Glutamatergic neuron (in vitro differentiated cells): ENCODE data around the gene SIL1. TPM values are rescaled to one million over a fixed set of nuclear protein-coding genes. Genes with fewer than 3 reads are reported as not detected.

ENCODE experiments used
- DNase-seq: peaks from one replicate; pipeline ENCODE4 v3.0.0; 2022
- H3K27ac Mint-ChIP-seq: one replicate; pipeline ENCODE4 v1.8.0; 2020; ENCODE audit warnings: mild to moderate bottlenecking, mixed read lengths, inconsistent platforms; ENCODE audit not compliant: unreplicated experiment
- H3K27me3 Mint-ChIP-seq: one replicate; pipeline ENCODE4 v1.8.0; 2020; ENCODE audit warnings: mild to moderate bottlenecking, moderate library complexity, mixed read lengths, inconsistent platforms; ENCODE audit not compliant: unreplicated experiment
- H3K36me3 Mint-ChIP-seq: one replicate; pipeline ENCODE4 v1.8.0; 2020; ENCODE audit warnings: mild to moderate bottlenecking, mixed read lengths, inconsistent platforms; ENCODE audit not compliant: unreplicated experiment
- H3K4me1 Mint-ChIP-seq: one replicate; pipeline ENCODE4 v1.8.0; 2020; ENCODE audit warnings: mild to moderate bottlenecking, low read depth, mixed read lengths, inconsistent platforms; ENCODE audit not compliant: unreplicated experiment
- H3K4me3 Mint-ChIP-seq: one replicate; pipeline ENCODE4 v1.8.0; 2020; ENCODE audit warnings: mild to moderate bottlenecking, mixed read lengths, inconsistent platforms; ENCODE audit not compliant: unreplicated experiment
- H3K9me3 Mint-ChIP-seq: one replicate; pipeline ENCODE4 v1.8.0; 2020; ENCODE audit warnings: mild to moderate bottlenecking, moderate library complexity, mixed read lengths, inconsistent platforms; ENCODE audit not compliant: unreplicated experiment
- total RNA-seq: library from RNA; stranded (reverse); fragmentation: NEBNext Ultra II Directional; extraction: Animal tissue kit (Norgen Biotek cat#: 25700); gene quantifications from one replicate; pipeline ENCODE4 v1.2.1, GENCODE V29; 2021; ENCODE audit not compliant: unreplicated experiment
- TF ChIP-seq, protein P1 (sequence below): fragments of 200-600 bp; sonication (generic); IDR thresholded peaks from one replicate; pipeline ENCODE4 v1.5.0; 2021; ENCODE audit not compliant: partially characterized antibody, unreplicated experiment

SIL1 gene
- total RNA-seq, 1 donor from 2014 or later = 15.9 TPM

DNA sequence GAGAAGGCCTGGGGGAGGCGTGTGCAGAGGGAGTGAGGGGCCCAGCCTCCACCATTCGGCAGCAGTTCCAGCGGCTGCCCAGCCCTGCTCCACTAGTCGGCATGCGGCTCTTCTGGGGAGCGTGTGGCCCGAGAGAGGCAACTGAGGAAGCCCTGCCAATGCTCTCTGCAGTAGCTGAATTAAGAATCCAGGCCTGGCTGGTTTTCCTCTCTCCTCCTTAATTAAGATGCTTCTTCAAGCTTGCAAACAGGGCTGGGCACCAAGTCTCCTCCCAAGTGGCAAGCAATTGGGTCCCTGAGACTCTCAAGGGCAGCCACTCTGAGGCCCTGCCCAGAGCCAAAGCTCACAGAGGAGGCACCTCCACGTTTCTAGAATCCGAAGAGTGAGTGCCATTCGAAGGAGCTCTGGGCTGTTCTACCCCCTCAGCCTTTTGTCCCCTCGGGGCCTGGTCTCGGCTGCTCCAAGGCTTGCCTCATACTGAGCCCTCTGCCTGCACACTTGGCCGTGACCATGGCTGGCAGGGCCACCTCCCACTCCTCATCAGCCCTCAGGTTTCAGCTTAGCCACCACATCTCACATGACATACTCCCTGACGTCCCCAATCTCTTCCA is 247.6 kb downstream of the SIL1 start:
- peaks cover 58% of the 10 kb centered on the region for H3K4me1 Mint-ChIP-seq
- peak overlapping the region; percentile 43 for H3K27ac Mint-ChIP-seq
- peaks cover 16% of the 10 kb centered on the region for H3K27me3 Mint-ChIP-seq
- H3K4me3 Mint-ChIP-seq = peak overlapping the region; percentile 71
- peaks cover 20% of the 10 kb centered on the region for H3K9me3 Mint-ChIP-seq
- no peak for DNase-seq
- no peaks in the 10 kb centered on the region for H3K36me3 Mint-ChIP-seq
- TF ChIP-seq, protein P1, sequence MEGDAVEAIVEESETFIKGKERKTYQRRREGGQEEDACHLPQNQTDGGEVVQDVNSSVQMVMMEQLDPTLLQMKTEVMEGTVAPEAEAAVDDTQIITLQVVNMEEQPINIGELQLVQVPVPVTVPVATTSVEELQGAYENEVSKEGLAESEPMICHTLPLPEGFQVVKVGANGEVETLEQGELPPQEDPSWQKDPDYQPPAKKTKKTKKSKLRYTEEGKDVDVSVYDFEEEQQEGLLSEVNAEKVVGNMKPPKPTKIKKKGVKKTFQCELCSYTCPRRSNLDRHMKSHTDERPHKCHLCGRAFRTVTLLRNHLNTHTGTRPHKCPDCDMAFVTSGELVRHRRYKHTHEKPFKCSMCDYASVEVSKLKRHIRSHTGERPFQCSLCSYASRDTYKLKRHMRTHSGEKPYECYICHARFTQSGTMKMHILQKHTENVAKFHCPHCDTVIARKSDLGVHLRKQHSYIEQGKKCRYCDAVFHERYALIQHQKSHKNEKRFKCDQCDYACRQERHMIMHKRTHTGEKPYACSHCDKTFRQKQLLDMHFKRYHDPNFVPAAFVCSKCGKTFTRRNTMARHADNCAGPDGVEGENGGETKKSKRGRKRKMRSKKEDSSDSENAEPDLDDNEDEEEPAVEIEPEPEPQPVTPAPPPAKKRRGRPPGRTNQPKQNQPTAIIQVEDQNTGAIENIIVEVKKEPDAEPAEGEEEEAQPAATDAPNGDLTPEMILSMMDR = no peak

DNA sequence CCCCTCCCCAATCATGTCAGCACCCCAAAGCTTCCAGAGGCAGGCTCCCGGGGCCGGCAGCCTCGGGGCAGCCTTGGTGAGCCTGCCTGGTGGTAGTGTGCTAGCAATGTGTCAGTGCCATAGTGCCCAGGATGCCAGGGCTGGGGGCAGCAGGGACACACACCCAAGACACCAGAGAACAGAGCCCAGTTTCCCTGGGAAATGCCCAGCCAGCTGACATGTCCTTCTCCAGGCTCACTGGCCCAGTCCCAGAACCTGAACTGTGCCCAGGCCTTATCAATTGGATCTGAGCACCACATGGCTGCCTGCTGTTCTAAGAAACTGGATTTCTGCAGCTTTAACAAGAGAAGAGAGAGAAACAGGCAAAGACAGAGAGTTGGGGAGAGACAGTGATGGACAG is 248.2 kb downstream of the SIL1 start:
- Mint-ChIP-seq H3K9me3 (peaks cover 15% of the 10 kb centered on the region), H3K27me3 (peaks cover 16% of the 10 kb centered on the region), H3K27ac (peak overlapping the region; percentile 59), H3K36me3 (no peaks in the 10 kb centered on the region), H3K4me1 (peaks cover 57% of the 10 kb centered on the region), H3K4me3 (no peak overlapping the region)
- DNase-seq = no peak
- TF ChIP-seq, protein P1 = no peak

DNA sequence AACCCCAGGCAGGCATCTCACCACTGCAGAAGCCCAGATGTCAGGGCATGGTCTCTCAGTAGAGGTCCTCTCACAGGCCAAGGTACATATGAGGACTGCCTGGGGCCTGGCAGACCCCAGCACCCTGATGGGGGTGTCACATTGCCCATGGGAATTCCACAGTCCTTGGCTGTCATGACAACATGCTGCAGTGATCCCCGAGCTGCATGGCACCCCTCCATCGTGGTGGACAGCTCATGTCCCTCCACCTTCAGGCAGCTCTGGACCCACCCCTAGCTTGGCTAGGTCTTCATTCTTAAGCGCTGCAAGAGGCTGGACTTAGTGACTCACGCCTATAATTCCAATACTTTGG is 249.0 kb downstream of the SIL1 start:
- no peak for DNase-seq
- Mint-ChIP-seq H3K4me3 (no peak overlapping the region), H3K27ac (no peak overlapping the region), H3K36me3 (no peaks in the 10 kb centered on the region), H3K4me1 (peaks cover 51% of the 10 kb centered on the region), H3K9me3 (peaks cover 12% of the 10 kb centered on the region), H3K27me3 (peaks cover 14% of the 10 kb centered on the region)
- TF ChIP-seq, protein P1 = no peak

DNA sequence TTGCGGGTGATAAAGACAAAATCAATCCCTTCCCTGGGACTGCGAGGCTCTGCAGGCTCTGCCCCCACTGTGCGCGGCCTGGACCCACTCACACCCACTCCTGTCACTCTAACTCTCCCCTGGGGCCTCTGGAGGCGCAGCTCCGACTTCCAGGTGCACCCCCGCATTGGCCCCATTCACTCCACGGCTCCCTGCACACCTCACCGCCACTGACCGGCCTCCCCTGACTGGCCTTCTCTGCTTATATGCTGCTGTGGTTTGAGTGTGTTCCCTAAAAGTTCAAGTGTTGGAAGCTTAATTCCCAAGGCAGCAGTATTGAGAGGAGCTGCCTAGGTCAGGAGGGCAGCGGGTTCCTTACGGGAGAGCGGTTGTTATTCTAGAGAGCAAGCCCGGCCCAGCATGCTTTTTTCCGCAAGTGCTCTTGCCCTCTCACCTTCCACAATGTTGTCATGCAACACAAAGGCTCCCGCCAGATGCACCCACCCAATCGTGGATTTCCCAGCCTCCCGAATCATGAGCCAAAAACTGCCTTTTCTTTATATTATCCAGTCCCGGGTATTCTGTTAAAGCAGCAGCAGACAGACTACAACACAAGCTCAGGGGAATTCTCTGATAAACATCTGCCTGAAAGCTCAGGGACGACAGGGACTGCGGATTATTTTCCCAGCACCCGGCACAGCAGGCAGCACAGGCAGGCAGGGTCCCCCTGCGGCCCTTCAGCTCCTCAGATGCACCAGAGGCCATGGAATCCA is 249.5 kb downstream of the SIL1 start:
- Mint-ChIP-seq H3K27me3 (peaks cover 12% of the 10 kb centered on the region), H3K27ac (peak overlapping the region; percentile 89), H3K36me3 (no peaks in the 10 kb centered on the region), H3K4me3 (no peak overlapping the region), H3K9me3 (peaks cover 14% of the 10 kb centered on the region), H3K4me1 (peaks cover 48% of the 10 kb centered on the region)
- TF ChIP-seq, protein P1 = no peak
- no peak for DNase-seq

DNA sequence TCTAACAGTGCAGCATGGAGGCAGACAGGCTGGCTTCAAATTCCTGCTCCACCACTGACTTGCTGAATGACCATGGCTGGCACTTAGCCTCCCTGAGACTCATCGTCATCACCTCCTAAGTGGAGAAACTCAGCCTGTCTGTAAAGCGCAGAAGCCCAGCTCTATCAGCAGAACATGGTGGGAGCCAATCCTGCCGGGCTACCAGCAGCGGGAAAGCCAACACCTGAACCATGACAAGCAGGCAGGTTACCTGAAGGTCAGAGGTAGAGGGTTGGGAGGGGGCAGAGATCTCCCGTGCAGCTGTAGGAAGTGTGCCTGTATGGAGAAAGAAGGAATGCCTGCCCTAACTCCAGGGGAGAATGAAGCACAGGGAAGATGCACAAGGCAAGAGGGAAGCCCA is 250.4 kb downstream of the SIL1 start:
- no peak overlapping the region for H3K4me3 Mint-ChIP-seq
- TF ChIP-seq, protein P1 = no peak
- H3K4me1 Mint-ChIP-seq = peaks cover 47% of the 10 kb centered on the region
- peaks cover 15% of the 10 kb centered on the region for H3K27me3 Mint-ChIP-seq
- peak overlapping the region; percentile 23 for H3K27ac Mint-ChIP-seq
- H3K9me3 Mint-ChIP-seq = peaks cover 18% of the 10 kb centered on the region
- no peaks in the 10 kb centered on the region for H3K36me3 Mint-ChIP-seq
- DNase-seq = no peak
